Activated CD4-positive, alpha-beta T cell treated with anti-CD3 and anti-CD28 coated beads for 4 hours (primary cell): ENCODE measurements around the gene GALNT2.

ENCODE experiments used
- DNase-seq, 2 donors: peaks; one replicate each; pipeline ENCODE4 v3.0.0-alpha.2; 2020

GALNT2 gene

DNA sequence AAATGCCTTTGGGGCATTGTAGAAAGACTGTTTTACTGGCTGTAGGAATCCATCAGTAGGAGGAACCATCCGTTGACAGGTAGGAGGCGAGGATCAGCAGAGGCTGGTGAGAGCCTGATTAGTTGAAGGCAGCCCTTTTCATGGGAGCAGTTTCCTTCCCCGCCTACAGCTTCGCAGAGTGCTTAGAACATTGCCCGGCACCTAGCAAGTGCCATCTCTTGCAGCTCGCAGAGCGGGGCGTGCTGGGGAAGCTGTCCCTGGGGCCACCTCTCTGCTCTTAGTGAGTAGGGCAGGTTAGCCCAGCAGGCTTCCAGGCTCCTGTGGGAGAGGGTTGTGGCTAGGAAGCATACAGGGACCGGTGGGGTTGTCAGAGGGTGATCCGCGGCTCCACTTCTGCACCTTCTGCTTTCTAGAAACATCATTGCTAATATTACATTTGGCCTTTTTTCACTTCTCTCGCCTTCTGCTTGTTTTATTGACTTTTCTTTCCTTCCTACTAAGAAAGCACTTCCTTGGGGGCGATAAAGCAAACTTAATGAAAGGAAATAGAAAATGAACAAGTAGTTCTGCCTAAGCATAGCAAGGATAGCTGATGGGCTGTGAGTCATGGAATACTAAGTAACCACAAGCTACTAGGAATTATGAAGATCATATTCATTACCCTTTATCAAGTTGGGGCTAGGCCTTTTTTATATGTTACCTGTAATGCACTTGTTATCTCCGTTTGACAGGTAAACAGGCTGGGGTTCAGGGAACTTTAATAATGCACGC is 176.7 kb downstream of the GALNT2 start:
- no peak for DNase-seq

DNA sequence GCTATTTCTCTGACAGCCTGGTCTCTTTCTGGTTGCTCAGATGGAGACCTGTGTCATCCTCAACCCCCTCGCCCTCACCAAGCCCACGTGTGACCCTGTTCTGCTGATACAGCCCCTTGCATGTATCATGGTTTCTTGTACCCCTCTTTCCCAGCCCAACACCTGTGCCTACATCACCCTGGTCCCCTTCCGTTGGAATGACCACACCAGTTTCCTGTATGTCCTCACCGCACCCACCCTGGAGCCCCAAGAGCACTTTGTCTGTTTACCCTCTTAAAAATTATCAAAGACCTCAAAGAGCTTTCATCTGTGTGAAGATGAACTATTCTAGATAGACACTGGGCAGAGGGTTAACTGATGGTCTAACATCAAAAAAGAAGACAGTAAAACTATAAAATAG is 179.5 kb downstream of the GALNT2 start:
- no peak for DNase-seq

DNA sequence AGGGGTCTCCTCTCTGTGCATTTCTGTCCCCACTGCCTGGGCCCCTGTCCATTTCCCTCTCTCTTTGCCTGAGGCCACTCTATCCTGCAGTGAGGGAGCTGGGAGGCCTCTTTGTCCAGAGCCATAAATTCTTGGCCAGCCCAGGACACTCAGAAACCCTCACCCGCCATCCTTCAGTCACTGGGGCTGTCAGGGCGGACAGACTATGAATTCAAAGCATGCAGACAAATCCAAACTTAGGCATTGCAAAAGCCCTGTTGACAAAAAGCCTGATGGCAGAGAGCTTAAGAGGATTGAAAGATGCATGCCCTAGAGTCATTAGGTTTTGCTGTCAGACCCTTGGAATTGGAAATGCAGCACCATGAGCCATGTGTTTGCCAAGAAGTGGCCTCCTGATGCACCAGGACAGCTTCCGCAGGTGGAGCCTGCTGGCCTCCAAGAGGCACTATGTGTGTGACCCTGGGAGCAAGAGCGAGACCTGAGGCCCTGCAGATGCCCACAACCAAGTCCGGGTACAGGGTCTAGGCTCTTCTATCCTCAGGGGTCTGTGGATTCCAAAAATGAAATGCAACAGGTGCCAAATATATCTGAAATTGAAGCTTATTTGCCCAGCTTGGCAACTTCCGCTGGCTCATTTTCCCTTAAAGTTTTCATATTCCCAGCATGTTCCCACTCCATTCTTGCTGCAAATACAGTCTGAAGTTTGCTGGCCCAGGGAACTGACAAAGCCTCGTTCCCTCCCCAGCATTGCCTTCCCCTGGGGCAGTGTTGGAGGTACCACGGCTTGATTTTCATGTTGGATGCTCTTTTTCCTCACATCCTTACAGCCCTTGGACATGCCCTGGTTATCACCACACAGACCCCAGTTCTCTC is 181.2 kb downstream of the GALNT2 start:
- no peak for DNase-seq

DNA sequence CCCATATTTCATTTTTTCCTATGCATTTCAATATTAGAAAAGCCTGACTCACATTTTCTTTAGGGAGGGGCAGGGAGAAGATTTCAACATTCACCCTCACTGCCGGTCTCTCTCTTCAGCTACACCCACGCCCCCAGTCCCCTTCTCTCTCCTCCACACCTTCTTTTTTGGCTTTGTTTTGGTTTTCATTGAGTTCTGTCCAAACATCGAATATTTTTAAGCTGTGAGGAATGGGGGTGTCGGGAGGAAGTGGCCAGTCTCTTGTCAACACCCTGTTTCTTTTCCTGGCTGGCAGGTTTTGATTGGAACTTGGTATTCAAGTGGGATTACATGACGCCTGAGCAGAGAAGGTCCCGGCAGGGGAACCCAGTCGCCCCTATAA is 181.8 kb downstream of the GALNT2 start:
- no peak for DNase-seq

DNA sequence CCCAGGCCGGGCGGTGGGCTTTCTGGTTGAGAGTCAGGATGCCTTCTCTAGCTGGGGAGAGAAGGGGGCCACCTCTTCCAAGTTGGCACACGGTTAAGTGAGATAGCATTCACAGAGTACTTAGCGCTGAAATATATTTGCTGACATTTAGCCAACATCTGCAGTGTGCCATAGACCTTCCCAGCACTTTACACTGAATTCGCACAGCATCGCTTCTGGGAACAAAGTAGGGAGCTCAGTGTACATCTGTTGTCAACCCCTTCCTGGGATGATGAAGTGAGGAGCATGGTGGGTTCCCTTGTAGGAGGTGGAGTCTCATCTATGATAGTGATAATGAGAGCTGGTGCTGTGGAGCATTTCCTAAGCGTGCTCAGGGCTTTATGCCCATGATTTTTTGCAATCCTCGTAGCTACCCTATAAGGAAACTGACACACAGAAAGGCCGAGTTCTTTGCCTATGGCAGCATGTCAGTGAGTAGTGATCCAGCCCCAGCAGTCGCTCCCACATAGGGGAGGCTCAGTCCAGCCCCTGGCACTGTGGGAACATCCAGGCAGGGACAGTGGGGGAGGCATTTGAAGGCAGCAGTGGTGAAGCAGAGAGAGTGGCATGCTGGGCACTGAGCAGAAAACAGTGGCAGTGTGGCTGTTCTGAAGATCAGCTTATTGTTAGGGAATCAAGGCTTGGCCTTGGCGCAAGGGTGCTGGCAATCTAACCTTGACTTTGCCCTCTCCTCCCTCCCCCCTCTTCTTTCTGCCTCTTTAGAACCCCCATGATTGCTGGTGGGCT is 182.8 kb downstream of the GALNT2 start:
- no peak for DNase-seq

DNA sequence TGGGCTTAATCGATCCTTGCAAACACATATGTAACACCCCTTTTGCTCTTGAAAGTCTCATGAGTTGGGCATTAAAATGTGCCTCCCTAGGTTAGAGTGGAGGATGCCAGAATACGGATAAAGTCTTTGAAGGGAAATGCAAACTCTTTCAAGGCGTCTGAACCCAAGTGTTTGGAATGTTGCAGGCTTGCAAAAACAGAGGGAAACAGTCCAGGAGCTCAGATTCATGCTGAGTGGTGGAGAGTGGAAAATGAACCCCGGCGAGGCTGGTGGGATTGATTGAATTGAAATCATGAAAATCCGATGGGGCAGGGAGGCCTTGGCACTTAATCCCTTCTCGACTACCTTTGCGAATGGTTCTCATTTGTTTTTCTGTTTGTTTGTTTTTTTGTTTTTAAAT is 183.6 kb downstream of the GALNT2 start:
- DNase-seq, result no peak

DNA sequence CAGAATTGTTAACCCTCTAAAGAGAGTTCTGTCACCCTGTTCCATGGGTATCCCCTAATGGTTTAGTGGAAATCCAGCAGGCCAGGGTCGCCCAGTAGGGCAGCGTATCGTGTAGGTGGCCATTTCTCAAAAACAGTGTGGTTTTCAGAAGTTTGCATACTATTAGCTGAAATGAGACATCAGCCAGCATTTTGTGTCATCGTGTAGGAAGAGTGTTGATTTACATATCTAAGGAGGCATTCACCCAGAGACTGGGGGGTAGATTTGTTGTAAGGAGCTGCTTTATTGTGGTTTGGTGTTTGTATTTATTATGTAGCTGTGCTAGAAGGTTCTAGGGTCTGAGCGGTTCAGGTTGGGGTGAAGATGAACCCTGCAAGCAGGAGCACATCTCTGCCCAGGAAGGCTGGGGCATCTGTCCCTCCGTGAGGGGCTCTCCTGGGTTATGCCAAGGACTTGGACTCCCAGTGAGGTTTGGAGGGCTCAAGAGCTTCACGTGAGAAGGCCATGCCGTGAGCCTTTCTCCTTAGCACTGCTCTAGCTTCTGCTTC is 184.7 kb downstream of the GALNT2 start:
- DNase-seq, result no peak

DNA sequence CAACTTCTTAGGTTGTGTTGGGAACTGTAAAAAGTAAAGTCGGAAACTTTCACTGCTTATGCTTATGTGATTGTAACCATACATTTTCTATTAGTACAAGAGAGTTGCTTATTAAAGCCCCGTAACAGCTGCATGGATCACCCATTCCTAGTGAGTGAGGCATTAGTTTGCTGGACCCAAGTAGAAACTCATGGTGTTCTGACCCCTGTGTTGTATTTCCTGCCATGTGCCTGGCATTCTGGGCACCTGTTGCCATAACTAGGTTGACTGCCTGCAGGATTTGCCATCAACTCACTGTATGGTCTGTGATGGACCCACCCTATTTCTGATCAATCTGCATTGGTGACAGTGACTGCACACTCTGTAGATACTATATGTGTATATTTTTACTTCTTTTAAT is 186.1 kb downstream of the GALNT2 start:
- no peak for DNase-seq

DNA sequence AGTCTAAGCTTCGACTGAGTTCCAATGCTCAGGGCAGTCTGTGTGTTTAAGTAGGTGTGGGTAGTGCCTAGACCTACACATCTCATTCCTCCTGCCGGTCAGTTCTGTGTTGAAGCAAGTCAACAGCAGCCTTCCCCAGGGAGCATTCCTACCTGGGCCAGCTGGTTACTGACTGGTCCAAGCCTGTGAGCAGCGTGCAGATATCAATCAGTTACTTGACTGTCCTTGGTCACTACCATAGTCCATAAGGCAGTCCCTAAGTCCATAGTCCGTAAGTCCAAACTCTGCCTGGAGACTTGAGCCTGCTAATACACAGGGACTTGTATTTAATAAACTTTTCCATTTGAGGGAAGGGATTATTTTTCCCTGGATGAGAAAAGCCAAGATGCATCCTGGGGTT is 187.2 kb downstream of the GALNT2 start:
- no peak for DNase-seq

DNA sequence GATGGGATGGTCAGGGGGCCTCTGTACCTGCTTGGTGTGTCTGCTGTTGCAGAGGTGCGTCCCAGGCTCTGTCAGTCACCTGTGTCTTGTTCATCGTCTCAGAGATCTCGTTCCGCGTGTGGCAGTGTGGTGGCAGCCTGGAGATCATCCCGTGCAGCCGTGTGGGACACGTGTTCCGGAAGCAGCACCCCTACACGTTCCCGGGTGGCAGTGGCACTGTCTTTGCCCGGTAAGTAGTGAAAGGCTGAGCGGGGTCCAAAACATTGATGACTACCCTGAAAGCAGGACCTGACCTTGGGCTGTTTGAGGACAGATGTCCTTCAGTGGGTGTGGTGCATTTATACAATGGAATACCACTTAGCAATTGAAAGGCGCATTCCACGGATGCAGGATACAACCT is 188.1 kb downstream of the GALNT2 start:
- DNase-seq, result no peak

DNA sequence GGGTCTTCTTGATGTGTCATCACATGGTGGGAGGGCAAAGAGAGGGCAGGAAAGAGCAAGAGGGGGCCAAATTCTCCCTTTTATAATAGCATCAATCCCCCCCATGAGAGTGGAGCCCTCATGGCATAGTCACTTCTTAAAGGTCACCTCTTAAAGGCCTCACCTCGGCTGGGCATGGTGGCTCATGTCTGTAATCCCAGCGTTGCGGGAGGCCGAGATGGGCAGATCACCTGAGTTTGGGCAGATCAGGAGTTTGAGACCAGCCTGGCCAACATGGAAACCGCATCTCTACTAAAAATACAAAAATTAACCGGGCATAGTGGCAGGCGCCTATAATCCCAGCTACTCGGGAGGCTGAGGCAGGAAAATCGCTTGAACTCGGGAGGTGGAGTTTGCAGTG is 189.0 kb downstream of the GALNT2 start:
- no peak for DNase-seq

DNA sequence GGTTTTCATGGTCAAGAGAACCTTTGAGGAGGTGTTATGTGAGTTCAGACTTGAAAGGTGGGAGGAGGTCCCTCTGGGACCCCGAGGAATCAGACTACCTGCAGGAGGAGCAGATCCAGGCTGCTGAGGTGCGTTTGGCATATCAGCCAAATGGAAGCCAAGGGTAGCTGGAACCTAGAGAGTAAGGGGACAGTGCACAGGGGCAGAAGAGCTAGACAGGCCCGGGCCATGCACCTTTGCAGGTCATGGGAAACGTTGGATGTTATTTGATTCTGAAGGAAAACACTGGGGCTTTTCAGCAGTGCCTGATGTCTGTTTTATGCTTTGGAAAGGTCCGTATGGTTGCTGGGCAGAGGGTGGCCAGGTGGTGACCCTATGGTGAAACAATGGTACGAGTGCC is 189.9 kb downstream of the GALNT2 start:
- DNase-seq, result no peak

DNA sequence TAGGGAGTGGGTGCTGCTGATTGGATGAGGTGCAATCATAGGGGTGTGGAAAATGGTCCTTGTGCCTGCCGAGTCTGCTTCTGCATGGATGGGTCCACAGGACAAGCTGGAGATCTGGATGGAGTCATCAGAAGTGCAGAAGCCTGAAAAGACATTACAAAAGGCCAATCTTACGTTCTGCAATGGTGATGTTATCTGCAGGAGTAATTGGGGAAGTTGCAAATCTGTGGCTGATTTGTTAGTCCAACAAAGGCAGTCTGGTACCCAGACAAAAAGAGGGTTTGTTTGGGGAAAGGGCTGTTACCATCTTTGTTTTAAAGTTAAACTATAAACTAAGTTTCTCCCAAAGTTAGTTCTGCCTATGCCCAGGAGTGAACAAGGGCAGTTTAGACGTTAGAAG is 192.6 kb downstream of the GALNT2 start:
- DNase-seq, result no peak

DNA sequence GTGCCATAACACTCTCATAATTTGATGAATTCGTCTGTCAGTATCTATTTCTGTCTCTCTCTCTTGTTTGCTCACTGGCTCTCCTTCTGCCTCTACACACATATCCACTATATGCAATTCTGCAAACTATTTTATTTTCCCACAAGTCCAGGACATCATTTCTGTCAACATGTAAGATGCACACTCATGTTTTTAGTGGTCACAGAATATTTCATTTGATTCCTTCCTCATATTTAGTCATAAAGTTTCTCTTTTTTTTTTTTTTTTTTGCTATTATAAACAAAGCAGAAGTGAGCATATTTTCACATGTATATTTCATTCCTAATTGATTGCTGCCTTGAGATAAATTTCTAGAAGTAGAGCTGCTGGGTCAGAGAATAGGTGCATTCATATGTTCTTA is 193.8 kb downstream of the GALNT2 start:
- DNase-seq, result no peak

DNA sequence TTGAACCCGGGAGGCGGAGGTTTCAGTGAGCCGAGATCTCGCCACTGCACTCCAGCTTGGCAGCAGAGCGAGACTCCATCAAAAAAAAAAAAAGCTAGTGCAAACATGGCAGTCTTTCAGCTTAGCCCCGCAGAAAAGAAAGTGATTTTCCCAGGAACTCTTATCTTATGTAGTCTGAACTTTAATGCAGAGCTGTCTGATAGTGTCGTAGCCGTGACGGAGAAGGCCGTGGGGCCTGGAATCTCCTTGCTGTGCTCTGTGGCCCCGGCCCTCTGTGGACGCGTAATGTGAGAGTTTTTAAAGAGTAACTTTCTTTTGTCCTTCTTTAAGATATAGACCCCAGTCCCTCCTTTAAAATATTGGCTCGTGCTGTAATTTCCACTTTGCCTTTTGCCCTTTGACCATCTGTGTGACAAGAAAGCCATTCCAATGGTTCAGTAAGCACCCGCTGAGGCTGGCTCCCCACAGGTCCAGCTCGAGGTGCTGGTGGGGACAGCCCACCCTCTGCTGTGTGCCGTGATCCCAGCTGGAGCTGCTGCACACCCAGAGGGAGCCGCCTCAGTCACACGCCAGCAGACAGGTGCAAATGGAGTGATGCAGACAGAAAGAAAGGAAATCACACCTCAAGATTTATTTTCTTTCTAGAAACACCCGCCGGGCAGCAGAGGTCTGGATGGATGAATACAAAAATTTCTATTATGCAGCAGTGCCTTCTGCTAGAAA is 195.1 kb downstream of the GALNT2 start:
- DNase-seq, result no peak

DNA sequence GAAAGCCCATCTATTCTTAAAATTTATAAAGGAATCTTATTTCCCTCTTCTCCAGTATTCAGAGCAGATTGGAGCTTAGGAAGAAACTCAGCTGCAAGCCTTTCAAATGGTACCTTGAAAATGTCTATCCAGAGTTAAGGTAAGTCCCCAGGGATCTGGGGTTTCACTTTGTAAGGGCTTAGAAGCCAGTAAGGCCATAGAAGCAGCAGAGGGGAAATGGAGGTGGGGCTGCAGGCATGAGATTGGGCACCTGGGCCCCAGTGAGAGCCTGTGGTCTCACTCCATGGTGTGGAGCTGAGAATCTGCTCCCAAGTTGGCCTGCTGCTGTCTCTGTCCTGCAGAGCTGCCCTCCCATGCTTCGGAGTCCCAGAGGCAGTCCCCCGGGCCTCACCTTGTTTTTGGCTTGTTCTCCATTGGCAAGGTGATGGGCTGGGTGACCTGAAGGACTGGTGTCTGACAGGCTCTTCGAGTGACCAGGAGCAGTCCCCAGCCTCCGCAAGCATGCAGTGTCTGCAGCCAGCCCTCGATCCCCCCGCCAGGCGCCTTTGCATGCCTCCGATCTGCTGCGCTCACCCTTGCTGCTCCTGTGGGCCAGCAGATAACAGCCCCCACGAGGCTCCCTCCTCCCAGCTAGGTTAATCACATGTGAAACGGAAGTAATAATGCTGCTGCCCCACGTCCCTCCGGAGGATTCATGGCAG is 196.0 kb downstream of the GALNT2 start:
- no peak for DNase-seq

DNA sequence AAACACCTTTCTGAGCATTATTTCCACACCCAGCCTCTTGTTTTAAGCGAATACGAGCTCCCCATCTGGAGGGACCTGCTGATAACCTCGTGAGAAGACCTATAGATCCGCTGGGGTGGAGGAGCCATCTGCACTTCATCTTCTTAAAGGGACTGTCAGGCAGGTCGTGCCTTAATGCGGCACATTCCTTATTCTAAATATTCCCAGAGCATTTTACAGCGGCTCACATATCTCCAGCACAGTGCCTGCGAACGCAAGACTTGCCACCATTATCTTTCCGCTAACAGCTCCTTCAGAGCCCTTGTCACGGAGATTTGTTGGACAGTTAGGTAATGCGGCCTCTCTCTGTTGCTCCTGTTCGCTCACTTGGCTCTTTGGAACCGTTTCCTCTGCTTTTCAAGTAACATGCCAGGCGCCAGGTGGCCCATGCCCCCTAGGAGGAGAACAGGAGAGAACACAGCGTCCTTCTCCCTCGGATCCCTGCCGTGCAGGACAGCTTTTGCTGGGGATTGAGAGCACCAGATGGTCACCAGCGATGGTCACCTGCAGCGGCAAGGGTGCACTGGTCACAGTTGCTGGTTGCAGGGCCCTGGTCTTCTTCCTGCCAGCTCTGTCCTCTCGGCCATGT is 196.6 kb downstream of the GALNT2 start:
- no peak for DNase-seq

DNA sequence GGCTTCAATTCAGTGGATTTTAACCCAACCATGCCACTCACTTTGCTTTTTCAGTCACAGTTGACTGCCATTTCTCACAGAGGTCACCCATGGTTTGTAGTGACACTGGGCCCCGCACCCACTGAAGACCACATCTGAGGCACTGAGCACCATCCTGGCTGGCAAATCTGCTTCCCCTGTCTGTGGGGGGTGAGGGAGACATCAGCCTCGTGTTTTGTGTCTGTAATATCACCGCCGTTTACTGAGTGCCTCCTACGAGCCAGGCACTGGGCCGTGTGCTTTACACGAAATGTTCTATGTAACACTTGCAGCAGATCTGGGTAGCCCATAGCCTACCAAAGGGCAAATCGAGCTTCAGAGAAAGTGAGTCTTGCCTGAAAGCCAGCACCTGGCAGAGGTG is 197.3 kb downstream of the GALNT2 start:
- no peak for DNase-seq

DNA sequence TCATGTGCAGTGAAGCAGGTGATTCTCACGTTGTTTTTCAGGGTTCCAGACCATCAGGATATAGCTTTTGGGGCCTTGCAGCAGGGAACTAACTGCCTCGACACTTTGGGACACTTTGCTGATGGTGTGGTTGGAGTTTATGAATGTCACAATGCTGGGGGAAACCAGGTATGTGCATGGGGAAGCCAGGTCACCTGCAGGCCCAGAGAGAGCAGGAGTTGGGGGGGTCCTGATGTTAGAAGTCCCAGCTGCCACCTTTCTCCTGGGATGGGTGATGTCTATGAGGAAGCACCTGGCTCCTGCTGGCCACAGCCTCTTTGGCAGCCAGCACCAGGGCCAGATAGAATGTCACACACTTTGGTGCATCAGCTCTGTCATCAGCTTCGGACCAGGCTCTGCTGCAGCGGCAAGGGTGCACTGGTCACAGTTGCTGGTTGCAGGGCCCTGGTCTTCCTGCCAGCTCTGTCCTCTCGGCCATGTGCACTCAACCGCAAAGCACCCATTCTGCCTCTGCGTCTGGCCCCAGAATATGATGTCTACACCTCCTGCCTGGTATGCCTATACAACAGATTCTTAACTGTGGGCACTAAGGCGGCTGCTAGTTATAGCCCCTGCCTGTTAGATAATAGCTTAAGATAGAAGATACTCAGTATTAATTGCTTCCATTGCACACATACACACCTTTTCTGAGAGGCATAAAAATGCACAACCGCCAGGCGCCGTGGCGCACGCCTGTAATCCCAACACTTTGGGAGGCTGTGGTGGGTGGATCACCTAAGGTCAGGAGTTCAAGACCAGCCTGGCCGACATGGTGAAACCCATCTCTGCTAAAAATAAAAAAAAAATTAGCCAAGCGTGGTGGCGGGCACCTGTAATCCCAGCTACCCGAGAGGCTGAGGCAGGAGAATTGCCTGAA is 198.4 kb downstream of the GALNT2 start:
- no peak for DNase-seq

DNA sequence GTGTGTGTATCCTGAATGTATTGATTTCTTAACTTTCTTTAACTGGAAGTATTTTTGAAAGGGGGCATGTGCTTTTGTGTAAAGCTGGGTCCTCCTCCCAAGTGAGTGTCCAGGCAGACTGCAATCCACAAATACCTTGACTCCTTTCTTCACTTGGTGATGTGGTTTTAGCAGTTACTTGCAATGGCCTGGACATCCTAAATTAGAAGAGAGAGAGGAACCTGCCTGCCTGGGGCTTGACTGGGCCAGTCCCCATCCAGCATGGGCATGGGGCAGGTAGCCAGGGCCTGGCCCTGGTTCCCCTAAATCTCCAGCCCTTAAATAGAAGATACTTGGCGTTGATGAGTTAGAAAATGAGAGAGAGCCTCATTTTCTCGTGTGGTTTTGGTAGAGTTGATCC is 199.4 kb downstream of the GALNT2 start:
- no peak for DNase-seq
